Tibial nerve (tissue), 4 donors: Measurements from ENCODE around the gene EVA1C. TPM values are rescaled to one million over a fixed set of nuclear protein-coding genes. Genes with fewer than 3 reads are reported as not detected.
"Not testable (repeated sequence)": the region's sequence is repeated elsewhere in the genome, so short reads cannot be mapped to it uniquely, and the experiment has no call there.

ENCODE experiments used
- DNase-seq, 2 donors: peaks; one replicate each; pipeline ENCODE4 v3.0.0-alpha.2; 2019; ENCODE audit warnings: low spot score in 2 of 2
- H3K27ac ChIP-seq, 4 donors: fragments of 200-600 bp; sonication (generic) in 3 of 4; one replicate each; pipeline ENCODE4 v1.5.1; 2017 to 2019; ENCODE audit warnings: mild to moderate bottlenecking in 1 of 4
- H3K27me3 ChIP-seq, 2 donors: fragments of 200-600 bp; sonication (generic) in 1 of 2; one replicate each; pipeline versions ENCODE4 v1.5.1 to v1.6.0; 2017 to 2019
- H3K36me3 ChIP-seq, 3 donors: fragments of 200-600 bp; sonication (generic); one replicate each; pipeline ENCODE4 v1.5.1; 2018 to 2019
- H3K4me1 ChIP-seq, 4 donors: fragments of 200-600 bp; sonication (generic) in 3 of 4; one replicate each; pipeline ENCODE4 v1.5.1; 2017 to 2019
- H3K4me3 ChIP-seq, 4 donors: fragments of 200-600 bp; sonication (generic) in 3 of 4; one replicate each; pipeline ENCODE4 v1.5.1; 2017 to 2019; ENCODE audit warnings: mild to moderate bottlenecking in 1 of 4, moderate library complexity in 1 of 4
- H3K9me3 ChIP-seq, 4 donors: fragments of 200-600 bp; sonication (generic) in 3 of 4; one replicate each; pipeline ENCODE4 v1.5.1; 2017 to 2019
- CTCF ChIP-seq, 5 experiments: fragments of 200-600 bp in 3 of 5; fragments of 450-650 bp in 2 of 5; sonication (generic) in 3 of 5; IDR thresholded peaks; one replicate each; pipeline ENCODE4 v1.5.1; 2016 to 2019; ENCODE audit warnings: antibody characterized with exemption in 5 of 5, mild to moderate bottlenecking in 3 of 5, moderate library complexity in 2 of 5
- EP300 ChIP-seq, 2 donors: sonication (generic); formaldehyde crosslinking; IDR thresholded peaks; one replicate each; pipeline ENCODE4 v1.6.1; 2017; ENCODE audit warnings: antibody characterized with exemption in 2 of 2, mild to moderate bottlenecking in 1 of 2
- POLR2A ChIP-seq, 2 donors: fragments of 450-650 bp; IDR thresholded peaks; one replicate each; pipeline ENCODE4 v1.6.1; 2017; ENCODE audit warnings: antibody characterized with exemption in 2 of 2, mild to moderate bottlenecking in 2 of 2, moderate library complexity in 2 of 2
- WGBS, 2 donors: methylation state at CpG; one replicate each; pipeline ENCODE4 v1.1.5; 2018; 5-methylcytosine and 5-hydroxymethylcytosine counted together
- total RNA-seq, 4 donors: library from RNA; depleted of rRNA; stranded (reverse); fragments of >200 nt; gene quantifications; one replicate each; pipeline ENCODE4 v1.1.0, GENCODE V29; 2016

The EVA1C gene
- total RNA-seq, 4 donors from 2014 or later = 72.6 to 85.9 (median 75.6) TPM

GRCh38 chr21:32425628-32426027 lies 13.1 kb downstream of the EVA1C start:
- peaks cover 0 to 14% (median 2%) of the 10 kb centered on the region in 4 donors for H3K9me3 ChIP-seq
- H3K27ac ChIP-seq = peak overlapping the region; percentile 45 to 86 (median 69)
- 90 to 93% methylated on average over 4 of the region's 4 CpGs for WGBS, 2 donors
- H3K36me3 ChIP-seq = peaks cover 0 to 14% (median 0%) of the 10 kb centered on the region in 3 donors
- no peak overlapping the region for H3K4me3 ChIP-seq
- DNase-seq = no peak
- peaks cover 0 to 43% (median 21%) of the 10 kb centered on the region in 4 donors for H3K4me1 ChIP-seq
- TF ChIP-seq EP300 (IDR thresholded peaks at IDR 0.05) (no peak), POLR2A (IDR thresholded peaks at IDR 0.05) (no peak), CTCF (IDR thresholded peaks at IDR 0.05) (no peak)
- H3K27me3 ChIP-seq = no peaks in the 10 kb centered on the region

GRCh38 chr21:32426066-32426465 lies 13.6 kb downstream of the EVA1C start:
- Histone ChIP-seq H3K4me3 (no peak overlapping the region), H3K27ac (peak overlapping the region; percentile 45 to 86 (median 69)), H3K27me3 (no peaks in the 10 kb centered on the region), H3K4me1 (peaks cover 0 to 43% (median 21%) of the 10 kb centered on the region in 4 donors), H3K36me3 (peaks cover 0 to 14% (median 0%) of the 10 kb centered on the region in 3 donors), H3K9me3 (peaks cover 0 to 14% (median 2%) of the 10 kb centered on the region in 4 donors)
- TF ChIP-seq CTCF (IDR thresholded peaks at IDR 0.05) = no peak
- TF ChIP-seq POLR2A (IDR thresholded peaks at IDR 0.05) = no peak
- TF ChIP-seq EP300 (IDR thresholded peaks at IDR 0.05) = no peak
- no peak for DNase-seq
- 59 to 64% methylated on average over 5 of the region's 5 CpGs for WGBS, 2 donors

DNA sequence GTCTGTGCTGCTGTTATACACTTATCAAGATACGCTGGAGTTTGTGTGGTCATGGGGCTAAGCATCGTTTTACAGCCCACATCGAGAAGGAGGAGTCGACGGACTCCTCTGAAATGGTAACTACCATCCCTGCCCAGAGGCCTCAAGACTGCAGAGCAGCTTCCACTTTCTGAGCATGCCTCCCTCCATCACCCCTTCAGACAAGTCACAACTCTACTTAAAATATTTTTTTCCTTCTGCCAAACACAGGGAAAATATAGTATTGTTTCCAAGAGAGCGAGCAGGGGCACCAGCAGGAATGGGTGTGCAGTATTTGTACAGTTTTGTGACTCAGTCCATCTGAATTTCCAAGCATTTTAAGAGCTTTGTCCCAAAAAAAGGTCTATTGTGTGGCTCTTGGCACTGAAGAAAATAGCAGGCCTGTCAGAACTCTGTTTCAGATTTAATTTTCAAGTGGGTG lies 14.1 kb downstream of the EVA1C start:
- no peak for DNase-seq
- Histone ChIP-seq H3K27me3 (no peaks in the 10 kb centered on the region), H3K9me3 (peaks cover 0 to 9% (median 2%) of the 10 kb centered on the region in 4 donors), H3K36me3 (peaks cover 0 to 11% (median 0%) of the 10 kb centered on the region in 3 donors), H3K4me1 (peaks cover 0 to 43% (median 21%) of the 10 kb centered on the region in 4 donors), H3K27ac (peak overlapping the region; percentile 45 to 86 (median 69)), H3K4me3 (no peak overlapping the region)
- TF ChIP-seq POLR2A (IDR thresholded peaks at IDR 0.05) = peak in 1 of 2 donors; percentile 11
- TF ChIP-seq CTCF (IDR thresholded peaks at IDR 0.05) = no peak
- peak; percentile 28 to 80 for TF ChIP-seq EP300 (IDR thresholded peaks at IDR 0.05)
- WGBS, 2 donors = 50 to 53% methylated on average over 6 of the region's 6 CpGs

GRCh38 chr21:32427958-32428623 lies 15.6 kb downstream of the EVA1C start:
- no peaks in the 10 kb centered on the region for H3K9me3 ChIP-seq
- peaks cover 0 to 4% (median 0%) of the 10 kb centered on the region in 3 donors for H3K36me3 ChIP-seq
- 55 to 63% methylated on average over 10 of the region's 10 CpGs for WGBS, 2 donors
- H3K27ac ChIP-seq = peak overlapping the region; percentile 14 to 86 (median 60)
- DNase-seq = no peak
- H3K4me1 ChIP-seq = peaks cover 0 to 43% (median 21%) of the 10 kb centered on the region in 4 donors
- TF ChIP-seq EP300 (IDR thresholded peaks at IDR 0.05) (no peak), CTCF (IDR thresholded peaks at IDR 0.05) (no peak), POLR2A (IDR thresholded peaks at IDR 0.05) (no peak)
- no peaks in the 10 kb centered on the region for H3K27me3 ChIP-seq
- no peak overlapping the region for H3K4me3 ChIP-seq

DNA sequence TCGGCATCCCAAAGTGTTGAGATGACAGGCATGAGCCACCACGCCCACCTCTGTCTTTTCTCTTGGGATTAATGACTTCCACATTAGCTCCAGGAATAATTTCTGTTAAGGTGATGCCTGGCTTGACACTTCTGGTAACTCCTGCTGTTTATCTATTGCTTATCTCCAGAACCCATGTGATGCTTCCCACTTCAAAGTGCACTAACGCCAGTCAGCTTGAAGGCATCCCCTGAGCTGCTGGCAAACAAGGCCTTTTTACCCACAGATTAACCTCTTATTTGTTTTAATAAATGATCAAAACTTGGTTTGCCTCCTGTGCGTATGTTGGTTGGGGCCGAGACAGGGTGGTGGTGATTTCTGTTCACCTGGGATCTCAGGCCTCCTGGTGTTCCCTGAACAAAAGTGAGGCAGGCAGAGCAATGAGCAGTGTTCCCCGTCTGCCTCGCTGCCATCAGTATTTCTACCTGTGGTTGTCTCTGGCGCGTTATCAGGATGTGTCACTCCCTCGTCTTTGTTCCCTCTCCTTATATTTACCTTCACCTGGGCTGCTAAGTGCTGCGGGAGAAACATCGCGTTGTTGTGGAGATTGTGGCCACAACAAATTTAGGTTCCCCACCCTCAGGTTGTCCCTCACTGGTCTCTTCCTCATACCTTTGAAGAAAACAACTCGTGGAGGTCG lies 20.6 kb downstream of the EVA1C start:
- H3K27ac ChIP-seq, H3K36me3 ChIP-seq, H3K4me3 ChIP-seq, H3K9me3 ChIP-seq, DNase-seq, H3K27me3 ChIP-seq: not testable (repeated sequence)
- 84 to 89% methylated on average over 15 of the region's 15 CpGs for WGBS, 2 donors
- H3K4me1 ChIP-seq = peaks cover 0 to 19% (median 6%) of the 10 kb centered on the region in 4 donors
